GM19238 (cell line): ENCODE measurements around the gene ADRB2.
"Not testable (repeated sequence)": the region's sequence is repeated elsewhere in the genome, so short reads cannot be mapped to it uniquely, and the experiment has no call there.

Experiments
- DNase-seq: peaks from one replicate; pipeline ENCODE4 v3.0.0; 2011; ENCODE audit warnings: low spot score; ENCODE audit not compliant: insufficient read length

Gene ADRB2

DNA sequence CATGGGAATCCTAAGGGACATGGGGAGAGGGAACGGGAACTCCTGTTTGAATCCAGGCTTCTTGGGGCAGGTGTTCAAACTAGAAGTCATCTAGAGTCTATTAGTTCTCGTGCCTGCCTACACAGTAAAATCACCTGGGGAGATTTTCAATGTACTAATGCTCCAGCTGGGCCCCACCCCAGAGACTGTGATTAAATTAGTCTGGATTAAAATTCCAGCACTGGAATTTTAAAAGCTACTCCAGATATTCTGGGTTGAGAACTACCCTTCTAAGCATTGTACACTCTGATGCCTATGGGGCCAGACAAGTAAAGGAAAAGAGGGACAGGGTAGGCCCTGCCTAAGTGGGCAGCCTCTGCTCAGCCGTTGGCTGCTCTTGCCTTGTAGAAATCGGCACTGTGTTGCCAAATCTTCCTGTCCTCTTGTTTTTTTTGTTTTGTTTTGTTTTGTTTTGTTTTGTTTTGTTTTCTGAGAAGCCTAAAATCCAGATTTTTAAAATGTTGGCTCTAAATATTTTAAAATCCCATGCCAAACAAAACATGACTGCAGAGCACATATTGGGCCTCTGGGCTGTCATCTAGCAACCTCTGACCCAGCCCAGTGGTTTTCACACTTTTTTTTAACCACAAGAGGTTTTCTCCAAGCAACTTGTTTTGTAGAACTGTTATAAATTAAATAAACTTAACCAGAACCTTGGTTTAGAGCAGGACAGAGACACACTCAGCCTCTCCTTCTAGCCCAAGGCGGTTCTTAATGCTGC lies 29.0 kb downstream of the ADRB2 start:
- no peak for DNase-seq

DNA sequence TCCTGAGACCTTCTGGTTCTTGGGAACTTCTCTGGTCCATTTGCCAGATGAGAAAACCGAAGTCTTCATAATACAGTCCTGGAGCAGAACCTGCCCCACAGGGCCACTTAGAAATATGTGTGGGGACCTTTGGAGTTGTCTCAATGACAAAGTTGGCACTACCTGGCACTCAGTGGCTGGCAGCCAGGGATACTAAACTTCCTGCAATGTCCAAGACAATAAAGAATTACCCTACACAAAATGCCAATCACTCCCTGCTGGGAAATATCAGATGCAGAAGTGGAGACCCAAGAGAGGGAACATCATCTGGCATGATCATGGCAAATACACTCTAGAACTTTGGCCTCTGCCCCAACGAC lies 29.6 kb downstream of the ADRB2 start:
- no peak for DNase-seq

DNA sequence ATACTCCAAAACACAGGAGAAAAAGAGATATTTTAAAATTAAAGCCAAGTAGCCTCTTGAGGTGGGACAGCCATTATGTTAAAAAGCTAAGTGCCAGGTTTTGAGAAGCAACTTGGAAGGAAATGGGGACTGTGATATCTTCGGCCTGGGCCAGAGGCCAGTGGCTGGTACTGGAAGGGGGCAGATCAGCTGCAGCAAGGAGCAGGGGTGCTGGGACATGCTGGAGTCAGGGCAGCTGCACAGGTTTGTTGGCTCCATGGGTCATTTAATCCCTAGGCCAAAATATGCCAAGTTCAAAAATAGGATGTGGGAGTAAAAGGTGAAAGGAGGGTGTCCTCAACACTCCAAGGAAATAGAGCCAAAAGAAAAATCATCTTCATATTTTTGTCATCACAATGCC lies 30.0 kb downstream of the ADRB2 start:
- no peak for DNase-seq

DNA sequence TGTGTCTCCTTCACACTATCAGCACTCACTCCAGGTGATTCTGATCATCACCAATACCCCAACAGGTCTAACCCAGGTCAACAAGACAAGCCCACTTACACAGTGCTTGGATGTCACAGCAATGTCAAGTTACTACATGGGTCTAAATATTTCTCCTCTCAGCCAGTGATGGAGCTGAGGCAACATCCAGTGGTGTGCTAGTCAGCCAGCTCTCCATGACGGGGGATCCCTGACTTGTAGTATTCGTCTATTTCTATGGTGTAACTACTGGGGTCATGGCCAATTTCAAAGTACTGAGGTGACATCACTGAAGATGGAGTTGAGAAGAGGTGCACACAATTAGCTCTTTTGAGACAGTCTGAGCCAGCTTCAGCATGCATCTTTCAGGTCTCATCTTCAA lies 31.1 kb downstream of the ADRB2 start:
- DNase-seq, result no peak

DNA sequence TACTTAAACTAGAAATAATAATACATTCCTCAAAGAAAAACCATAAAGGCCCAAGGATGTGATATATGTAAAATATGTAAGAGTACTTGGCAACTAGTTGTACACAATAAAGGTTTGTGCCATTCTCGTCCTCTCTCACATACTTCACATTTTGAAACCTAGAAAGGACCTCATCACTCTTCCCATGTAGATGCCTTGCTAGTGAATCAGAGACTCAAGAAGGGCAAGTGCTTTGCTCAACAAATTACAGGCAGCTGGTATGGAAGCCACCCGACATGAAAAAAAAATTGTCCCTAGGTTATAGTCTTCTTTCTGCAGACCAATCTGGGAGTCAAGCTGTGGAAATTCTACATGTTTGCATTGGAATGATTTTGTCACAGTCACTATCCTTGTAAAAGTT lies 31.7 kb downstream of the ADRB2 start:
- DNase-seq, result no peak

DNA sequence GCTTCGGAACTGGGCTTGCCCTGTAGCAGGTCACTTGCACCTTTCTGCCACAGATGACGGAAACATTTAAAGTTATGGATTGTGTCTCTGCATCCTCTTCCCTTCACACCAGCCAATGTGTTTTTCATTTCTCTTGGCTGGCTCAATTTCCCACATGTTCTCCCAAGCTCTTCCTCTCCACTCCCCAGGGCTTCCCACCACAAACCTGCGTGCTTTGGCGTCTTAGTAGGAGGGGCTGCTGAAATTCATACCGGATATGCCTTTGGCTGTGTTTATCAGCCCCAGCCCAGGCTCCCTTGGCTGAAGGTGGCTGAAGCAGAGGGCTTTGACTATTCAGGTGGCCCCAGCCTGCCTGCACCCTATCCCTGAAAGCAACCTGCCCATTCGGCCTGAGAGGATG lies 32.1 kb downstream of the ADRB2 start:
- DNase-seq, result no peak

DNA sequence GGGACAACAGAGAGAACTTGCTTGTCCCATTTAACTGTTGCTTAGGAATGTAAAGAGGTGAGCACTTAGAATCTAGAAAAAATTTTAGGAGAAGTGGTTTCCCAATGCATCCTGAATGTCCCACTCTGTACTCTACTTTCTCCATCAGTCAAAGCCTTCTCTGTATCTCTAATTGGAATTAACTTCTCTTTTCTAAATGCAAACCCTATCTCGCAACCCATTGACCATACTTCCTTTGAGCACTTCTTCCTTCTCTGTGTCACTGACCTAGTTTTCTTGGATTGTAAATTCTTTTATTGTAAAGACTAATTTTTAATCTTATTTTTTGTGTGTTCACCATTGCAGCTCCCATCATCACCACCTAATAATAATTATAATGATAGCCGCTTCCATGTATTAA lies 33.3 kb downstream of the ADRB2 start:
- no peak for DNase-seq

DNA sequence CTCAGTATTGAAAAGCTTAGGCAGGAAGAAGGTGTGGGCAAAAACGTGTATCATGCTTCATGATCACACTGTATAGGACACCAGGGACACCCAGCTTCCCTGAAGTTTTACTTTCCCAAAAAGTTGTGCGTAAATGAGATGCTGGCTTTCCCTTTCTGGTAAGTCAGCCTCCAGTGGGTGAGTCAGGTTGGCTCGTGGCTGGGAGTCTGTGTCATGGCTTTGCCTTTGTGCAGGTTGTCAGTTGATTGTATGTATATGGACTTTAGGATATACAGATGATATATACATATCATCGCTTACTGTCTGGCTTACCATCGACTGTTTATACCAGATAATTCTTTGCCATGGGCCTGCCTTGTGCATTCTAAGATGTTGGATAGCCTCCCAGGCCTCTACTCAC lies 34.2 kb downstream of the ADRB2 start:
- no peak for DNase-seq

DNA sequence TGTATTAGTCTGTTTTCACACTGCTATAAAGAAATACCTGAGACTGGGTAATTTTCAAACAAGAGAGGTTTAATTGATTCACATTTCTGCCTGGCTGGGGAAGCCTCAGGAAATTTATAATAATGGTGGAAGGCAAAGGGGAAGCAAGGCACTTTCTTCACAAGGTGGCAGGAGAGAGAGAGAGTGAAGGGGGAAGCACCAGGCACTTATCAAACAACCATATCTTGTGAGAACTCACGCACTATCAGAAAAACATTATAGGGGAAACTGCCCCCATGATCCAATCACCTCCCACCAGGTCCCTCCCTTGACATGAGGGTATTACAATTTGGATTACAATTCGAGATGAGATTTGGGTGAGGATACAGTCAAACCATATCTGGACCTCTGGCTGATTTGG lies 34.7 kb downstream of the ADRB2 start:
- no peak for DNase-seq

DNA sequence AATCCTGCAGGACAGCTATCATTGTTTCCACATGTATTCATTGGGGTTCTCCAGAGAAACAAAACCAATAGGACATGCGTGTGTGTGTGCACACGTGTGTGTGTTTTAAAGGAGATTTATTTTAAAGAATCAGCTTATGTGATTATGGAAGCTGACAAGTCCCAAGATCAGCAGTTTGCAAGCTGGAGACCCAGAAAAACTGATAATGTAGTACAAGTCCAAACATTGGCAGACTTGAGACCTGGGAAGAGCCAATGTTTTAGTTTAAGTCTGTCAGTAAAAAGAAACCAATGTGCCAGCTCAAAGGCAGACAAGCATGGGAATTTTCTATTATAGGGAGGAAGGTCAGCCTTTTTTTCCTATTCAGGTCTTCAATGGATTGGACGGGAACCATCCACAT lies 35.3 kb downstream of the ADRB2 start:
- no peak for DNase-seq

DNA sequence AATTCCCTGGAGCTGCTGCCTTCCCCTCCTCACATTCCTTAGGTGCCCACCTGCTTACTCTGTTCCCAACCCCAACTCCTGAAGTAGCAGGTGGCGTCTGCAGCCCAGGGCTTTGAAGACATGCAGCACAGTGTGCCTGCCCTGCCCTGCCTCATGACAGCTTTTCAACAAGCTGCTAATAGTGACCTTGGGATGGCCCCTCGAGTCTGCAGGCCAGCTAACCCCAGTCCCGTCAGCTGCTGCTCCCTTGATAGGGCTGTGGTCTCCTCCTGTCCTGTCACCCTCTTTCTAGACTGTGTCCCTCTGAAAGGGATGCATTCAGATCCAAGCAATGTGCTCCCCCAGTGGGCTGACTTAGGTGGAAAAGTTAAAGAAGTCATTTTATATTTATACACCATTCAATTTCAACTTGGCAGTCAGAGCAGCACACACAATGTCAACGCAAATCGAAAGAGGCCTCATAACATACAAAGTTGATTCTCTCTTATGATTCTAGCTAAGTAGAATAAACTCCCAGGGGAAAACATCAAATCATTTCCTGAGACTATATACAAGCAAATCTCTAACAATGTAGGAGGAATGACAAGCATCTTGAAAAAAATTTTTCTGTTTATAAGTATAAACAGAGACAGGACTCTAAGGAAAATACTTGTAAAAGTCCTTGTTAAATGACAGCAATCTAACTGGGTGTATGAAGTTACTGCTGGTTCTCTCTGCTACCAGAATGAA lies 37.9 kb downstream of the ADRB2 start:
- no peak for DNase-seq

DNA sequence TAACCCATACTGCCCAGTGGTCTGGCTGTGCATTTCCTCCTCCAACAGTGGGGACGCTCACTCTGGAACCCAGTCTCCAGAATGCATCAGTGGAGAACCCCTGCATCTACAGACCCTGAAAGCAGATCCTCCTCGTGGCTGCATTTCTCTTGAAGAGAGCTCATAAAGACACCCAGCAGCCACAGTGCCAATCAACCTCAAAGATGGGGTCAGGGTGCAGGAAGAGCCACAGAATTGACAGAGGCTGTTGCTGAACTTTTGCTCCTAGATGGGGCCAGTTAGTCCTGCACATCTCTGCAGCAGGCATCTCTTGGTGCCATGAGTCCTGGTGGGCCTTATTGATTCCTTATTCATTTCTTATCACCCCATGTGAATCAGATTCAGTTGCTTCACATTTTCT lies 39.6 kb downstream of the ADRB2 start:
- no peak for DNase-seq

DNA sequence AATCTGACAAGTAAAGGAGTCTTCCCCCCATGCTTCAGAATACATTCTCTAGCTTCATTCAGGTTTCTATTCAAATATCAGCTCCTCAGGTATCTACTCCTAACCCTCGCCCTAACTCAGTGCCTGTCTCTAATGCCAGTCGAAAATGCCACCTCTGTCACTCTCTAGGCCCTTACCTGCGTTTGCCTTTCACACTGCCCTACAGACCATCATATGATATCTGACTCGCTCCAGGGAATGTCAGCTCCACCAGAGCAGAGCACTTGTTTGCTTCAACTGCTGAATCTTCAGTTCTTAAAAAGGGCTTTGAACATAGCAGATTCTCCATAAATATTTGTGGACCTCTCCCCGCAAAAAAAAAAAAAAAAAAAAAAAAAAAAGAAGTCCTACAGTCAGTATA lies 46.7 kb downstream of the ADRB2 start:
- DNase-seq, result no peak

DNA sequence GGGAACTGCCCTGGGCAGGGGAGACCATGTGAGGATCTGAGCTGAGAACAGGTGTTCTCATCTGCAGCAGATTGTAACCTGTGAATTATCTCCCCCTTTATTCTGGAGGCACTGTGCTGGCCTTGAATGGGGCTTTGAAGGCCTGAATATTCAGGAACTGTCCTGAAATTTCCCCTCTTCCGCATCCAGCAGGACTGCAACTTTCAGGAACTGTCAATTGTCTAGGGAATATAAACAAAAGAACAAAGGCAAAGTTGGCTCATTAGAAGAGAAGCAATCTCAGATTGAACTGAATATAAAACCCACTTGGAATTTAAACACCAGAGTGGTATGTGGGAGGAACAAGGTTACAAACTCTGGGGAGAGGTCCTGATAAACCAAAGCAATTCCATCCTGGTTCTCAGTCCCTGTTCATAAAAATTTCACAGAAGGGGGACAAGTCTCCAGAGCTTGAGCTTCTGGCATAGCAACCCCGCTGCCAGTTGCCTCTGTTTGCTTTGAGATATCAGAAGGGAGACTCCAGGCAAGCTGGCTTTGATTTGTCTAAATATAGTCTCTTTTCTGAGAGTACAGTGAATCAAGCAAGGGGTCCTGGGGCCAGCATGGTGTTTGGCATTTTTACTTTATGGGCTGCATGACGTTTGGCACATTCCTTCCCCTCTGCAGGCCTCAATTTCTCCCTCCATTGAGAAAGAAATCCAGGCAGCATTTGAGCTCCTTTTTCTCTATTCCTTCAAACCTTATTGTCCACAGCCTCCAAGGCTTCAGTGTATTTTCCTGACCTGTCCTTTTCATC lies 47.5 kb downstream of the ADRB2 start:
- DNase-seq, result no peak

DNA sequence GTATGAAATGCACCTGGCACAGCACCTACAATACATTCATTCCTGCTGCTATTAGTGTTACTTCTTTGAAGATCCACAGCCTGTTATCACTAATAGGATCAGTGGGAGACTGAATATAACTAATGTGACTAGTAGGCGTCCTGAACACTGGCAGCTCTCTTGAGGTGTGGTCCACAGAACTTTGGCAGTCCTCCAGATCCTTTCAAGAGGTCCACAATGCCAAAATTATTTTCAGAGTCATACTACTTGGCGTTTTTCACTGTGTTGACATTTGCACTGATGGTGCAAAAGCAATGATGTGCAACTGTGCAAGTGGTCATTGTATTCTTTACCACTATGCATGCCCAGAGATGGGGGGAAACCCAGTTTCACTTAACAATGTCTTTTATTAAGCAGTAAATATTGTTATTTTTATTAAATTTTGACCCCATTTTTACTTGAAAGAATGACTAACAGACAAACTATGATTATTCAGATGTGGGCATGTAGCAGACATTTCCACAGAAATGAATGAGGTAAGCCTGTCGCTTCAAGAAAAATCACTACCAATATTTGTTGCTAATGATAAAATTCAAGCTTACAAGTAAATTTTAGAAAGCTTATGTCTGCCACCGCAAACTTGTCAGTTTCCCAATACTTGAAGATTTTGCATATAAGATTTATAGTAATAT lies 48.9 kb downstream of the ADRB2 start:
- no peak for DNase-seq

DNA sequence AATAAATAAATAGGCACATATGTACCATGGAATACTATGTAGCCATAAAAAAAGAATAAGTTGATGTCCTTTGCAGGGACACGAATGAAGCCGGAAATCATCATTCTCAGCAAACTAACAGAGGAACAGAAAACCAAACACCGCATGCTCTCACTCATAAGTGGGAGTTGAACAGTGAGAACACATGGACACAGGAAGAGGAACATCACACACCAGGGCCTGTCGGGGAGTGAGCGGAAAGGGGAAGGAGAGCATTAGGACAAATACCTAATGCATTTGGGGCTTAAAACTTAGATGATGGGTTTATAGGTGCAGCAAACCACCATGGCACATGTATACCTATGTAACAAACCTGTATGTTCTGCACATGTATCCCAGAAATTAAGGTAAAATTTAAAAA lies 51.0 kb downstream of the ADRB2 start:
- DNase-seq, result not testable (repeated sequence)
